Measurements from ENCODE around the gene MGMT. TPM values are rescaled to one million over a fixed set of nuclear protein-coding genes. Genes with fewer than 3 reads are reported as not detected.

Gene MGMT
- total and polyA plus RNA-seq, 2 experiments from 2014 or later: 19.3 to 21.9 TPM

DNA sequence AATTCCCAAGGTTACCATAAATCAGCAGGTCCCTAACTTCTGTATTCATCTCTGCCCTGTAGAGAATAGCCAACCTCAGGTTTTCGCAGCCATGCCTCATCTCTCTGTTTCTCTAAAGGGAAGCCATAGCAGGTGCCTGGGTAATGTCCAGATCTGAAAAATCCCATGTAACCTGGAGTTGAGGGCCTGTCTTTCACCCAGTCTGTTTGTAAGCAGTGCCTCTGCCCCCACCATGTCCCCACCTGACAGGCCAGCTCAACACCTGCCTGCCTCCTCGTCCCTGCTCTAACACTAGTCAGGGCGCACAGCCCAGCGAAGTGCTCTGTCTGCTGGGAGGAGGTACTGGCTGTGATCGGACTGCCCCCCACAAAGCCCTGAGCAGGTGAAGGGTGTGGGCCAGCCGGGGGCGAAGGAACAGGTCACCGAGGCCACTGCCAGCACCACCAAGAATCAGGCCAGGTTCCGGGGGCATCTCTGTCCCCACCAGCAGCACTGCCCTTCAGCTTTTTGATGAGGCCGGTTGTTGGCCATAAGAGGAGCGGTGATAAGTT is 210.4 kb downstream of the MGMT start (continued):
- TF ChIP-seq, protein P1, sequence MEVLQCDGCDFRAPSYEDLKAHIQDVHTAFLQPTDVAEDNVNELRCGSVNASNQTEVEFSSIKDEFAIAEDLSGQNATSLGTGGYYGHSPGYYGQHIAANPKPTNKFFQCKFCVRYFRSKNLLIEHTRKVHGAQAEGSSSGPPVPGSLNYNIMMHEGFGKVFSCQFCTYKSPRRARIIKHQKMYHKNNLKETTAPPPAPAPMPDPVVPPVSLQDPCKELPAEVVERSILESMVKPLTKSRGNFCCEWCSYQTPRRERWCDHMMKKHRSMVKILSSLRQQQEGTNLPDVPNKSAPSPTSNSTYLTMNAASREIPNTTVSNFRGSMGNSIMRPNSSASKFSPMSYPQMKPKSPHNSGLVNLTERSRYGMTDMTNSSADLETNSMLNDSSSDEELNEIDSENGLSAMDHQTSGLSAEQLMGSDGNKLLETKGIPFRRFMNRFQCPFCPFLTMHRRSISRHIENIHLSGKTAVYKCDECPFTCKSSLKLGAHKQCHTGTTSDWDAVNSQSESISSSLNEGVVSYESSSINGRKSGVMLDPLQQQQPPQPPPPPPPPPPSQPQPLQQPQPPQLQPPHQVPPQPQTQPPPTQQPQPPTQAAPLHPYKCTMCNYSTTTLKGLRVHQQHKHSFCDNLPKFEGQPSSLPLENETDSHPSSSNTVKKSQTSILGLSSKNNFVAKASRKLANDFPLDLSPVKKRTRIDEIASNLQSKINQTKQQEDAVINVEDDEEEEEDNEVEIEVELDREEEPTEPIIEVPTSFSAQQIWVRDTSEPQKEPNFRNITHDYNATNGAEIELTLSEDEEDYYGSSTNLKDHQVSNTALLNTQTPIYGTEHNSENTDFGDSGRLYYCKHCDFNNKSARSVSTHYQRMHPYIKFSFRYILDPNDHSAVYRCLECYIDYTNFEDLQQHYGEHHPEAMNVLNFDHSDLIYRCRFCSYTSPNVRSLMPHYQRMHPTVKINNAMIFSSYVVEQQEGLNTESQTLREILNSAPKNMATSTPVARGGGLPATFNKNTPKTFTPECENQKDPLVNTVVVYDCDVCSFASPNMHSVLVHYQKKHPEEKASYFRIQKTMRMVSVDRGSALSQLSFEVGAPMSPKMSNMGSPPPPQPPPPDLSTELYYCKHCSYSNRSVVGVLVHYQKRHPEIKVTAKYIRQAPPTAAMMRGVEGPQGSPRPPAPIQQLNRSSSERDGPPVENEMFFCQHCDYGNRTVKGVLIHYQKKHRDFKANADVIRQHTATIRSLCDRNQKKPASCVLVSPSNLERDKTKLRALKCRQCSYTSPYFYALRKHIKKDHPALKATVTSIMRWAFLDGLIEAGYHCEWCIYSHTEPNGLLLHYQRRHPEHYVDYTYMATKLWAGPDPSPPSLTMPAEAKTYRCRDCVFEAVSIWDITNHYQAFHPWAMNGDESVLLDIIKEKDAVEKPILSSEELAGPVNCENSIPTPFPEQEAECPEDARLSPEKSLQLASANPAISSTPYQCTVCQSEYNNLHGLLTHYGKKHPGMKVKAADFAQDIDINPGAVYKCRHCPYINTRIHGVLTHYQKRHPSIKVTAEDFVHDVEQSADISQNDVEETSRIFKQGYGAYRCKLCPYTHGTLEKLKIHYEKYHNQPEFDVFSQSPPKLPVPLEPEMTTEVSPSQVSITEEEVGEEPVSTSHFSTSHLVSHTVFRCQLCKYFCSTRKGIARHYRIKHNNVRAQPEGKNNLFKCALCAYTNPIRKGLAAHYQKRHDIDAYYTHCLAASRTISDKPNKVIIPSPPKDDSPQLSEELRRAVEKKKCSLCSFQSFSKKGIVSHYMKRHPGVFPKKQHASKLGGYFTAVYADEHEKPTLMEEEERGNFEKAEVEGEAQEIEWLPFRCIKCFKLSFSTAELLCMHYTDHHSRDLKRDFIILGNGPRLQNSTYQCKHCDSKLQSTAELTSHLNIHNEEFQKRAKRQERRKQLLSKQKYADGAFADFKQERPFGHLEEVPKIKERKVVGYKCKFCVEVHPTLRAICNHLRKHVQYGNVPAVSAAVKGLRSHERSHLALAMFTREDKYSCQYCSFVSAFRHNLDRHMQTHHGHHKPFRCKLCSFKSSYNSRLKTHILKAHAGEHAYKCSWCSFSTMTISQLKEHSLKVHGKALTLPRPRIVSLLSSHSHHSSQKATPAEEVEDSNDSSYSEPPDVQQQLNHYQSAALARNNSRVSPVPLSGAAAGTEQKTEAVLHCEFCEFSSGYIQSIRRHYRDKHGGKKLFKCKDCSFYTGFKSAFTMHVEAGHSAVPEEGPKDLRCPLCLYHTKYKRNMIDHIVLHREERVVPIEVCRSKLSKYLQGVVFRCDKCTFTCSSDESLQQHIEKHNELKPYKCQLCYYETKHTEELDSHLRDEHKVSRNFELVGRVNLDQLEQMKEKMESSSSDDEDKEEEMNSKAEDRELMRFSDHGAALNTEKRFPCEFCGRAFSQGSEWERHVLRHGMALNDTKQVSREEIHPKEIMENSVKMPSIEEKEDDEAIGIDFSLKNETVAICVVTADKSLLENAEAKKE (CRISPR knock-in tag; IDR thresholded peaks at IDR 0.05): no peak
- TF ChIP-seq CREB1 (CRISPR knock-in tag; IDR thresholded peaks at IDR 0.05; ENCODE audit: low read depth) (no peak), NANOG (IDR thresholded peaks at IDR 0.05; ENCODE audit: borderline replicate concordance) (no peak)

DNA sequence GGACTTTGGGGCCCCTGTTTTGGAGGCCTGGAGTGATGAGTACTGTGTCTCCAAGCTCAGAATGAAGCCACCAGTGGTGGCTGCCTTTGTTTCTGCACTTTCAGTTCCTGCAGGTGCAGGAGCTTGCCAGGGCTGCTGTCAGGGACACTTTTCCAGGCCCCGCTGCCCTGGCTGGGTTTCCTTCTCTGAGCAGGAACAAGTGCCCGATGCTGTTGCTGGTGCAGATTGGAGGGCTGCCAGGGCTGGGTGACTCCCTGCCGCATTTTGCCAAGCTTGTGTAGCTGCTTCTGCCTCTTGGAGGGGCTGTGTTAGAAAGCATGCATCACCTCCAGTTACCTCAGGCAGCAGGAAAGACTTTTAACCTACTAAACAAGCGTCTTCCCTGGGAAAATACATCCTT is 211.1 kb downstream of the MGMT start:
- 0 out of 2 replicates have a peak, but pooled peaks cover 4% of the 10 kb centered on the region for H3K9me2 ChIP-seq (ENCODE audit: insufficient read depth)
- no peaks in the 10 kb centered on the region for H3K79me2 ChIP-seq (replicated peaks; ENCODE audit: insufficient read depth)
- no peaks in the 10 kb centered on the region for H3K27me3 ChIP-seq (ENCODE audit: insufficient read depth)
- no peaks in the 10 kb centered on the region for H3K36me3 ChIP-seq (ENCODE audit: insufficient read depth)
- H3K4me1 Mint-ChIP-seq: no peaks in the 10 kb centered on the region
- no peak overlapping the region for H3K27ac ChIP-seq (ENCODE audit: low read depth)
- H2AFZ ChIP-seq: no peak overlapping the region
- ATAC-seq (no peak), DNase-seq (ENCODE audit: low spot score) (no peak)
- H3K36me3 Mint-ChIP-seq (ENCODE audit: low read depth): peaks cover 3% of the 10 kb centered on the region; the same call in 1 of the 3 replicates
- no peaks in the 10 kb centered on the region; the same call in 2 of the 3 replicates for H3K9me3 Mint-ChIP-seq
- H3K27me3 Mint-ChIP-seq (ENCODE audit: insufficient read depth, low read depth, poor library complexity): peaks cover 7% of the 10 kb centered on the region
- no peaks in the 10 kb centered on the region for H4K20me1 ChIP-seq (replicated peaks; ENCODE audit: insufficient read depth)
- no peaks in the 10 kb centered on the region for H3F3A ChIP-seq (replicated peaks; ENCODE audit: low read depth)
- H3K4me2 ChIP-seq: no peak overlapping the region
- H3K27ac Mint-ChIP-seq: no peak overlapping the region
- no peak overlapping the region for H3K4me3 ChIP-seq
- no peaks in the 10 kb centered on the region; the same call in 1 of the 2 replicates for H3K4me1 ChIP-seq (ENCODE audit: insufficient read depth)
- no peak overlapping the region for H3K4me3 Mint-ChIP-seq
- TF ChIP-seq, protein P2, sequence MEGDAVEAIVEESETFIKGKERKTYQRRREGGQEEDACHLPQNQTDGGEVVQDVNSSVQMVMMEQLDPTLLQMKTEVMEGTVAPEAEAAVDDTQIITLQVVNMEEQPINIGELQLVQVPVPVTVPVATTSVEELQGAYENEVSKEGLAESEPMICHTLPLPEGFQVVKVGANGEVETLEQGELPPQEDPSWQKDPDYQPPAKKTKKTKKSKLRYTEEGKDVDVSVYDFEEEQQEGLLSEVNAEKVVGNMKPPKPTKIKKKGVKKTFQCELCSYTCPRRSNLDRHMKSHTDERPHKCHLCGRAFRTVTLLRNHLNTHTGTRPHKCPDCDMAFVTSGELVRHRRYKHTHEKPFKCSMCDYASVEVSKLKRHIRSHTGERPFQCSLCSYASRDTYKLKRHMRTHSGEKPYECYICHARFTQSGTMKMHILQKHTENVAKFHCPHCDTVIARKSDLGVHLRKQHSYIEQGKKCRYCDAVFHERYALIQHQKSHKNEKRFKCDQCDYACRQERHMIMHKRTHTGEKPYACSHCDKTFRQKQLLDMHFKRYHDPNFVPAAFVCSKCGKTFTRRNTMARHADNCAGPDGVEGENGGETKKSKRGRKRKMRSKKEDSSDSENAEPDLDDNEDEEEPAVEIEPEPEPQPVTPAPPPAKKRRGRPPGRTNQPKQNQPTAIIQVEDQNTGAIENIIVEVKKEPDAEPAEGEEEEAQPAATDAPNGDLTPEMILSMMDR (conservative IDR thresholded peaks at IDR 0.05; ENCODE audit: low read depth in 2 of 2): no peak
- TF ChIP-seq, protein P3, sequence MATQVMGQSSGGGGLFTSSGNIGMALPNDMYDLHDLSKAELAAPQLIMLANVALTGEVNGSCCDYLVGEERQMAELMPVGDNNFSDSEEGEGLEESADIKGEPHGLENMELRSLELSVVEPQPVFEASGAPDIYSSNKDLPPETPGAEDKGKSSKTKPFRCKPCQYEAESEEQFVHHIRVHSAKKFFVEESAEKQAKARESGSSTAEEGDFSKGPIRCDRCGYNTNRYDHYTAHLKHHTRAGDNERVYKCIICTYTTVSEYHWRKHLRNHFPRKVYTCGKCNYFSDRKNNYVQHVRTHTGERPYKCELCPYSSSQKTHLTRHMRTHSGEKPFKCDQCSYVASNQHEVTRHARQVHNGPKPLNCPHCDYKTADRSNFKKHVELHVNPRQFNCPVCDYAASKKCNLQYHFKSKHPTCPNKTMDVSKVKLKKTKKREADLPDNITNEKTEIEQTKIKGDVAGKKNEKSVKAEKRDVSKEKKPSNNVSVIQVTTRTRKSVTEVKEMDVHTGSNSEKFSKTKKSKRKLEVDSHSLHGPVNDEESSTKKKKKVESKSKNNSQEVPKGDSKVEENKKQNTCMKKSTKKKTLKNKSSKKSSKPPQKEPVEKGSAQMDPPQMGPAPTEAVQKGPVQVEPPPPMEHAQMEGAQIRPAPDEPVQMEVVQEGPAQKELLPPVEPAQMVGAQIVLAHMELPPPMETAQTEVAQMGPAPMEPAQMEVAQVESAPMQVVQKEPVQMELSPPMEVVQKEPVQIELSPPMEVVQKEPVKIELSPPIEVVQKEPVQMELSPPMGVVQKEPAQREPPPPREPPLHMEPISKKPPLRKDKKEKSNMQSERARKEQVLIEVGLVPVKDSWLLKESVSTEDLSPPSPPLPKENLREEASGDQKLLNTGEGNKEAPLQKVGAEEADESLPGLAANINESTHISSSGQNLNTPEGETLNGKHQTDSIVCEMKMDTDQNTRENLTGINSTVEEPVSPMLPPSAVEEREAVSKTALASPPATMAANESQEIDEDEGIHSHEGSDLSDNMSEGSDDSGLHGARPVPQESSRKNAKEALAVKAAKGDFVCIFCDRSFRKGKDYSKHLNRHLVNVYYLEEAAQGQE (IDR thresholded peaks at IDR 0.05; ENCODE audit: unreplicated experiment): no peak
- no peak for TF ChIP-seq JUNB (IDR thresholded peaks at IDR 0.05; ENCODE audit: unreplicated experiment)
